ENCODE results near the gene CDH4. TPM values are rescaled to one million over a fixed set of nuclear protein-coding genes. Genes with fewer than 3 reads are reported as not detected.

Gene CDH4
- total RNA-seq, 1 experiment from 2014 or later = not detected

DNA sequence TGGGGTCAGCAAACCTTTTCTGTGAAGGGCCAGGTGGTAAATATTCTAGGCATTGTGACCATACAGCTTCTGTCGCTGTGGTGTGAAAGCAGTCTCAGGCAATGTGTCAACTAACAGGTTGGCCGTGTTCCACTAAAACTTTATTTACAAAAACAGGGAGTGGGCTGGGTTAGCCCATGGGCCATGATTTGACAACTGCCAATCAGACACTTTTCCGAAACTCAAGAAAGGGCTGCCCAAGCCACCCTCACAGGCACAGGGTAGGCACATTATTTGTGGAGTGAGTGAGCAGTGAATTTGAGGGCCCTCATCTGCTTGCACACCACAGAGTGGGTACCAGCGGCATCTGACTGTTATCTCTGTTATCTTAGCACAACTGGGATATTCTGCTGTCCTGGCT lies 523.4 kb downstream of the CDH4 start:
- Histone ChIP-seq H4K20me1 (ENCODE audit: insufficient read depth, low read depth, low read length) (peaks cover 16% of the 10 kb centered on the region; the same call in 1 of the 2 replicates), H3K4me3 (ENCODE audit: low read length) (no peak overlapping the region), H3K79me2 (ENCODE audit: low read length) (no peaks in the 10 kb centered on the region), H3K27me3 (ENCODE audit: low read length) (0 out of 2 replicates have a peak, but pooled peaks cover 3% of the 10 kb centered on the region), H3K9ac (ENCODE audit: low read length) (no peak overlapping the region), H3K4me2 (ENCODE audit: low read depth, low read length, poor library complexity, severe bottlenecking) (no peak overlapping the region), H3K36me3 (ENCODE audit: insufficient read depth, low read length) (no peaks in the 10 kb centered on the region), H3K9me2 (replicated peaks; ENCODE audit: insufficient read depth, low read length) (no peaks in the 10 kb centered on the region), H3K27ac (ENCODE audit: low read length) (no peak overlapping the region), H3K4me1 (ENCODE audit: low read length) (no peaks in the 10 kb centered on the region), H2AFZ (ENCODE audit: low read length) (no peak overlapping the region), H3K9me3 (ENCODE audit: low read length) (no peaks in the 10 kb centered on the region)
- no peak for DNase-seq

DNA sequence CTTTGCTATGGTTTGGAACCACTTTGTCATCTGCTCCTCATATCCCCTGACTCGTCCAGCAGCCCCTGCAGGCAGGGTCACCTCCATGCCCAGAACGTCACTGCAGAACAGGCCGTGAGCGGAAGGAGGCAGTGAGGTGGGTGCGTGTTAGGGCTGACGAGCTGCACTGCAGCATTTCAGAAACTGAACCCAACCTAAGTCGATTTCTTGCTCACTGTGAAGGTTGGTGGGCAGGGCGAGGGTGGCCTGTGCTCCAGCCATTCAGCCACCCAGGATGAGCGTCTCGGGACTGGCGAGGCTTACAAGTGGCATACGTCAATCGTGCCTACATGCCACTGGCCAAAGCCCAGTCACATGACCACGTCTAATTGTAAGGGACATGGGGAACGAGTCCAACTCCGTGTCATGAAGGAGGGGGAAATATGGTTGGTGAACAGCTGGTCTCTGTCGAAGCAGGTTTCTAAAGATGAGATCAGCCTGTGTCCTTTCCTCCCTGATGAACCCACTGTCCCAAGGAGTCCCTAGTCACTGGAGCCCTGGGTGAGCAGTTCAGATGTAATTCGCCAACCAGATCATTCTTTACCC lies 524.5 kb downstream of the CDH4 start:
- no peaks in the 10 kb centered on the region for H3K36me3 ChIP-seq (ENCODE audit: insufficient read depth, low read length)

DNA sequence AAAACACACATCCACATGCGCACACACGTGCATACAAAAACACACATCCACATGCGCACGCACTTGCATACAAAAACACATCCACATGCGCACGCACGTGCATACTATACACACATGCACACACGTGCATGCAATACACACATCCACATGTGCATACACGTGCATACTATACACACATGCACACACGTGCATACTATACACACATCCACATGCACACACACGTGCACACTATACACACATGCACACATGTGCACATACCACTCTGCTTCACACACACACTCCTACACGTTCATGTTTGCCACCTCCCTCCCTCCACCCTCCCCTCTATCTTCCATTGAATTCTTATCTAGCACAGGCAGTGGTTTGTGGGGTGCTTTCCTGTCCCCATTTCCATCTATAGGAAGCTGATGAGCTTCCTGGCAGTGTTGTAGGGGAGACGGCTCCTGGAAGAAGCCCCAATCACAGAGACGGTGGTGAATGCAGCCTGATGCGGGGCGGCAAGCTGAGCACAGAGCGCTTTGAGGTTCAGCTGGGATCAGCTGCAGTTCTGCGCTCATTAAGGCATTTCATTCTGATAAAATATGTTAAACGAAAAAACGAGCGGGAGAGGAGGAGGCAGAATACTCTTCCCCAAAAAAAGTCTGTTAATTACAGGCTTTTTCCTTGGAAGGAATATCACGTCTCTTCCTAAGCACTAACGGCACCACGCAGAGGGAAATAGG lies 525.9 kb downstream of the CDH4 start:
- Histone ChIP-seq H2AFZ (ENCODE audit: low read length) (no peak overlapping the region), H3K36me3 (ENCODE audit: insufficient read depth, low read length) (no peaks in the 10 kb centered on the region), H3K9me3 (ENCODE audit: low read length) (no peaks in the 10 kb centered on the region), H3K4me1 (ENCODE audit: low read length) (no peaks in the 10 kb centered on the region), H3K9ac (ENCODE audit: low read length) (no peak overlapping the region), H3K9me2 (replicated peaks; ENCODE audit: insufficient read depth, low read length) (no peaks in the 10 kb centered on the region), H3K4me2 (ENCODE audit: low read depth, low read length, poor library complexity, severe bottlenecking) (no peak overlapping the region), H3K79me2 (ENCODE audit: low read length) (no peaks in the 10 kb centered on the region), H4K20me1 (ENCODE audit: insufficient read depth, low read depth, low read length) (peaks cover 12% of the 10 kb centered on the region; the same call in 1 of the 2 replicates), H3K27me3 (ENCODE audit: low read length) (0 out of 2 replicates have a peak, but pooled peaks cover 3% of the 10 kb centered on the region), H3K4me3 (ENCODE audit: low read length) (no peak overlapping the region), H3K27ac (ENCODE audit: low read length) (no peak overlapping the region)
- no peak for DNase-seq

More for the DNA sequence above, 524.5 kb downstream of the CDH4 start:
- Histone ChIP-seq H3K9me3 (ENCODE audit: low read length) (no peaks in the 10 kb centered on the region), H3K9me2 (replicated peaks; ENCODE audit: insufficient read depth, low read length) (no peaks in the 10 kb centered on the region), H3K4me1 (ENCODE audit: low read length) (no peaks in the 10 kb centered on the region), H3K27me3 (ENCODE audit: low read length) (0 out of 2 replicates have a peak, but pooled peaks cover 3% of the 10 kb centered on the region), H3K9ac (ENCODE audit: low read length) (no peak overlapping the region), H3K27ac (ENCODE audit: low read length) (no peak overlapping the region), H4K20me1 (ENCODE audit: insufficient read depth, low read depth, low read length) (peaks cover 16% of the 10 kb centered on the region; the same call in 1 of the 2 replicates), H3K4me2 (ENCODE audit: low read depth, low read length, poor library complexity, severe bottlenecking) (no peak overlapping the region), H2AFZ (ENCODE audit: low read length) (no peak overlapping the region), H3K4me3 (ENCODE audit: low read length) (no peak overlapping the region), H3K79me2 (ENCODE audit: low read length) (no peaks in the 10 kb centered on the region)
- no peak for DNase-seq

- no peaks in the 10 kb centered on the region for H3K9me3 ChIP-seq (ENCODE audit: low read length)
- peaks cover 9% of the 10 kb centered on the region; the same call in 1 of the 2 replicates for H4K20me1 ChIP-seq (ENCODE audit: insufficient read depth, low read depth, low read length)
- no peaks in the 10 kb centered on the region for H3K9me2 ChIP-seq (replicated peaks; ENCODE audit: insufficient read depth, low read length)
- DNase-seq = no peak
- 0 out of 2 replicates have a peak, but pooled peaks cover 3% of the 10 kb centered on the region for H3K27me3 ChIP-seq (ENCODE audit: low read length)
- H3K27ac ChIP-seq (ENCODE audit: low read length) = no peak overlapping the region
- H3K36me3 ChIP-seq (ENCODE audit: insufficient read depth, low read length) = no peaks in the 10 kb centered on the region
- no peaks in the 10 kb centered on the region for H3K4me1 ChIP-seq (ENCODE audit: low read length)
- H3K79me2 ChIP-seq (ENCODE audit: low read length) = no peaks in the 10 kb centered on the region
- H3K9ac ChIP-seq (ENCODE audit: low read length) = no peak overlapping the region
- no peak overlapping the region for H3K4me3 ChIP-seq (ENCODE audit: low read length)
- H2AFZ ChIP-seq (ENCODE audit: low read length) = no peak overlapping the region
- H3K4me2 ChIP-seq (ENCODE audit: low read depth, low read length, poor library complexity, severe bottlenecking) = no peak overlapping the region
Observed at GRCh38 chr20:61778495-61778863, 526.4 kb downstream of the CDH4 start.

- no peak overlapping the region for H3K27ac ChIP-seq (ENCODE audit: low read length)
- 0 out of 2 replicates have a peak, but pooled peaks cover 3% of the 10 kb centered on the region for H3K27me3 ChIP-seq (ENCODE audit: low read length)
- no peak overlapping the region for H3K9ac ChIP-seq (ENCODE audit: low read length)
- no peak overlapping the region for H3K4me2 ChIP-seq (ENCODE audit: low read depth, low read length, poor library complexity, severe bottlenecking)
- H2AFZ ChIP-seq (ENCODE audit: low read length) = no peak overlapping the region
- no peaks in the 10 kb centered on the region for H3K4me1 ChIP-seq (ENCODE audit: low read length)
- H3K9me3 ChIP-seq (ENCODE audit: low read length) = no peaks in the 10 kb centered on the region
- H3K9me2 ChIP-seq (replicated peaks; ENCODE audit: insufficient read depth, low read length) = no peaks in the 10 kb centered on the region
- H3K36me3 ChIP-seq (ENCODE audit: insufficient read depth, low read length) = no peaks in the 10 kb centered on the region
- no peaks in the 10 kb centered on the region for H3K79me2 ChIP-seq (ENCODE audit: low read length)
- no peak overlapping the region for H3K4me3 ChIP-seq (ENCODE audit: low read length)
- DNase-seq = no peak
- peaks cover 9% of the 10 kb centered on the region; the same call in 1 of the 2 replicates for H4K20me1 ChIP-seq (ENCODE audit: insufficient read depth, low read depth, low read length)
Observed at GRCh38 chr20:61779176-61779965, 527.3 kb downstream of the CDH4 start.

- no peaks in the 10 kb centered on the region for H3K36me3 ChIP-seq (ENCODE audit: insufficient read depth, low read length)
- H3K4me2 ChIP-seq (ENCODE audit: low read depth, low read length, poor library complexity, severe bottlenecking) = no peak overlapping the region
- no peaks in the 10 kb centered on the region for H3K79me2 ChIP-seq (ENCODE audit: low read length)
- H3K9ac ChIP-seq (ENCODE audit: low read length) = no peak overlapping the region
- DNase-seq = no peak
- no peak overlapping the region for H2AFZ ChIP-seq (ENCODE audit: low read length)
- peaks cover 13% of the 10 kb centered on the region; the same call in 1 of the 2 replicates for H4K20me1 ChIP-seq (ENCODE audit: insufficient read depth, low read depth, low read length)
- H3K4me3 ChIP-seq (ENCODE audit: low read length) = no peak overlapping the region
- no peaks in the 10 kb centered on the region for H3K4me1 ChIP-seq (ENCODE audit: low read length)
- 0 out of 2 replicates have a peak, but pooled peaks cover under 1% of the 10 kb centered on the region for H3K27me3 ChIP-seq (ENCODE audit: low read length)
- H3K9me2 ChIP-seq (replicated peaks; ENCODE audit: insufficient read depth, low read length) = no peaks in the 10 kb centered on the region
- H3K9me3 ChIP-seq (ENCODE audit: low read length) = no peaks in the 10 kb centered on the region
- H3K27ac ChIP-seq (ENCODE audit: low read length) = no peak overlapping the region
Observed at GRCh38 chr20:61780066-61780465, 528.0 kb downstream of the CDH4 start.

DNA sequence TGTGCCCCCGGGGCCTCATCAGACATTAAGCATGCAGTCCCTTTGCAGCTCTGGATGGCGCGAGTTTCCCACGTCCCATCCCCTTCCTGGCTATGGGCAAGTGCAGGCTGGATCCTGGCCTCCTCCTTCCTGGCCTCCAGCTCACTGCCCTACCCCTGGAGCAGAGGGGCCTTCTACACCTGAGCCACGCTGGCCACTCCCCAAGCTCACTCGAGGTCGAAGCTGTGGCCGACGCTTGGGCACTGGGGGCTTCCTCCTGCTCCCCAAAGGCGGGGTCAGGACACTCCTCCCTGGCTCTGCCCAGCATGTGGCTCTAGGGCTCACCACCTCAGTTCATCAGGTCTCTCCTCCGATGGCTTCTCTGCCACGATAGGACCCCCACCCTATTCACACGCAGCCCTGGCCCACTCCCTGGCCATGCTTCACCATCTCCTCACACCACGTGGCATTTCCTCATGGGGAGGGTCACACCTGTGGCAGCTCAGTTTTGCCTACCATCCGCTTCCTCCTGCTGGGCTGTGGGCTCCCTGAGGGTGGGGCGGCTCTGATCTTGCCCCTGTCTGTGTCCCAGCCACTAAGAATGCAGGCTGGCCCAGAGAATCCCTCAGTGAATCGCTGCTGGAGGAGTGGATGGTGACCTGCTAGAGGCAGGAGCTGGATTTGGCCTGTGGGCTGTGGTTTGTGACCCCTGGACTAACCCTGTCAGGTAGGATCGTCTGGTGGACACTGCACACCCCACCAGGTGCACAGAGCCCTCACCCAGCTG lies 532.9 kb downstream of the CDH4 start:
- Histone ChIP-seq H3K4me2 (ENCODE audit: low read depth, low read length, poor library complexity, severe bottlenecking) (no peak overlapping the region), H3K4me3 (ENCODE audit: low read length) (no peak overlapping the region), H3K9me3 (ENCODE audit: low read length) (no peaks in the 10 kb centered on the region), H3K9ac (ENCODE audit: low read length) (no peak overlapping the region), H3K36me3 (ENCODE audit: insufficient read depth, low read length) (no peaks in the 10 kb centered on the region), H3K79me2 (ENCODE audit: low read length) (no peaks in the 10 kb centered on the region), H3K9me2 (replicated peaks; ENCODE audit: insufficient read depth, low read length) (no peaks in the 10 kb centered on the region), H3K27me3 (ENCODE audit: low read length) (no peaks in the 10 kb centered on the region), H4K20me1 (ENCODE audit: insufficient read depth, low read depth, low read length) (peaks cover 9% of the 10 kb centered on the region; the same call in 1 of the 2 replicates), H3K4me1 (ENCODE audit: low read length) (no peaks in the 10 kb centered on the region), H3K27ac (ENCODE audit: low read length) (no peak overlapping the region), H2AFZ (ENCODE audit: low read length) (no peak overlapping the region)
- no peak for DNase-seq

All from Karpas-422 (cell line).